CD4-positive, CD25-positive, alpha-beta regulatory T cell (primary cell): Measurements from ENCODE around the gene SFXN5. TPM values are rescaled to one million over a fixed set of nuclear protein-coding genes. Genes with fewer than 3 reads are reported as not detected.

Experiments
- ATAC-seq, 2 donors: fragments of 150-1000 bp; cut with Tn5 transposase; one replicate each; pipeline ENCODE4 v1.10.0; 2021; ENCODE audit warnings: low read depth in 2 of 2, moderate number of reproducible peaks in 2 of 2, moderate library complexity in 1 of 2
- DNase-seq, 3 donors: peaks; one replicate each; pipeline versions ENCODE4 v3.0.0 to v3.0.0-alpha.2; 2012 to 2022; ENCODE audit warnings: mixed read lengths in 1 of 3
- H3K27ac ChIP-seq: one replicate; pipeline ENCODE4 v1.7.0; 2013; ENCODE audit warnings: mild to moderate bottlenecking, low read length; ENCODE audit not compliant: insufficient read depth, poor library complexity, severe bottlenecking
- H3K27me3 ChIP-seq: one replicate; pipeline ENCODE4 v1.7.0; 2013; ENCODE audit warnings: low read length; ENCODE audit not compliant: control insufficient read depth, insufficient read depth
- H3K36me3 ChIP-seq: one replicate; pipeline ENCODE4 v1.7.0; 2013; ENCODE audit warnings: mild to moderate bottlenecking, low read length, moderate library complexity; ENCODE audit not compliant: control insufficient read depth, insufficient read depth
- H3K4me1 ChIP-seq: 2 replicates; pipeline ENCODE4 v1.7.0; 2013; ENCODE audit warnings: mild to moderate bottlenecking, low read length; ENCODE audit not compliant: insufficient read depth, control insufficient read depth, poor library complexity, severe bottlenecking
- H3K4me3 ChIP-seq: one replicate; pipeline ENCODE4 v1.7.0; 2013; ENCODE audit warnings: low read depth, mild to moderate bottlenecking, low read length, moderate library complexity
- H3K9me3 ChIP-seq, 2 experiments: 1 replicate in 1 of 2; 2 replicates in 1 of 2; pipeline ENCODE4 v1.7.0; 2013; ENCODE audit warnings: low read length in 2 of 2, mild to moderate bottlenecking in 1 of 2, moderate library complexity in 1 of 2; ENCODE audit not compliant: control insufficient read depth in 2 of 2
- H3K27ac Mint-ChIP-seq, 3 donors: one replicate each; pipeline ENCODE4 v1.8.0; 2020 to 2022; ENCODE audit warnings: mild to moderate bottlenecking in 3 of 3, mixed read lengths in 3 of 3, moderate library complexity in 2 of 3
- H3K27me3 Mint-ChIP-seq: one replicate; pipeline ENCODE4 v1.8.0; 2022; ENCODE audit warnings: mild to moderate bottlenecking, mixed read lengths
- H3K36me3 Mint-ChIP-seq: one replicate; pipeline ENCODE4 v1.8.0; 2020; ENCODE audit warnings: mixed read lengths
- H3K4me1 Mint-ChIP-seq, 4 donors: one replicate each; pipeline ENCODE4 v1.8.0; 2020 to 2022; ENCODE audit warnings: mixed read lengths in 4 of 4, mild to moderate bottlenecking in 1 of 4
- H3K4me3 Mint-ChIP-seq, 4 donors: one replicate each; pipeline ENCODE4 v1.8.0; 2020 to 2022; ENCODE audit warnings: mild to moderate bottlenecking in 4 of 4, mixed read lengths in 4 of 4, moderate library complexity in 3 of 4
- H3K9me3 Mint-ChIP-seq, 7 donors: one replicate each; pipeline ENCODE4 v1.8.0; 2020 to 2022; ENCODE audit warnings: mixed read lengths in 7 of 7, mild to moderate bottlenecking in 3 of 7, moderate library complexity in 2 of 7
- polyA plus RNA-seq, 4 donors: library from polyadenylated mRNA; unstranded; fragments of 300-500 nt; fragmentation: Illumina TruSeq; gene quantifications; one replicate each; pipeline ENCODE4 v1.2.3, GENCODE V29; 2021
- total RNA-seq: library from RNA; stranded (reverse); gene quantifications from one replicate; pipeline ENCODE4 v1.2.3, GENCODE V29; 2022

SFXN5 gene
- total and polyA plus RNA-seq, 5 donors from 2014 or later, result 1.0 to 8.0 (median 1.9) TPM

GRCh38 chr2:73112026-73112912 lies 40.8 kb upstream of the SFXN5 start:
- Mint-ChIP-seq H3K4me3 (peak overlapping the region; percentile 88 to 99 (median 94)), H3K36me3 (no peaks in the 10 kb centered on the region), H3K27me3 (peaks cover 6% of the 10 kb centered on the region), H3K27ac (peak overlapping the region in 2 of 3 donors; percentile 83 to 91), H3K4me1 (peaks cover 6 to 53% (median 28%) of the 10 kb centered on the region in 4 donors), H3K9me3 (no peaks in the 10 kb centered on the region)
- peak overlapping the region; percentile 66 for H3K27ac ChIP-seq
- H3K9me3 ChIP-seq, result no peaks in the 10 kb centered on the region
- H3K4me1 ChIP-seq, result peaks cover 46% of the 10 kb centered on the region
- H3K36me3 ChIP-seq, result no peaks in the 10 kb centered on the region
- no peaks in the 10 kb centered on the region for H3K27me3 ChIP-seq
- ATAC-seq (peak; percentile 15 to 22), DNase-seq (peak; percentile 7 to 54 (median 36))
- H3K4me3 ChIP-seq, result peak overlapping the region; percentile 66

- H3K4me1 Mint-ChIP-seq, result peaks cover 11 to 58% (median 32%) of the 10 kb centered on the region in 4 donors
Measured at GRCh38 chr2:73111073-73112025, 39.8 kb upstream of the SFXN5 start.

GRCh38 chr2:73110168-73111072 lies 38.9 kb upstream of the SFXN5 start:
- Mint-ChIP-seq H3K4me1 (peaks cover 11 to 66% (median 35%) of the 10 kb centered on the region in 4 donors), H3K4me3 (peak overlapping the region; percentile 88 to 99 (median 94)), H3K9me3 (no peaks in the 10 kb centered on the region), H3K27me3 (peaks cover 6% of the 10 kb centered on the region), H3K36me3 (no peaks in the 10 kb centered on the region), H3K27ac (peak overlapping the region; percentile 83 to 91 (median 90))
- Histone ChIP-seq H3K27ac (peak overlapping the region; percentile 23), H3K27me3 (no peaks in the 10 kb centered on the region), H3K4me1 (peaks cover 58% of the 10 kb centered on the region), H3K36me3 (no peaks in the 10 kb centered on the region), H3K9me3 (no peaks in the 10 kb centered on the region), H3K4me3 (peak overlapping the region; percentile 66)
- DNase-seq, result no peak
- ATAC-seq, result no peak

More at GRCh38 chr2:73111073-73112025, 39.8 kb upstream of the SFXN5 start:
- Histone ChIP-seq H3K27me3 (no peaks in the 10 kb centered on the region), H3K27ac (peak overlapping the region; percentile 66), H3K4me1 (peaks cover 55% of the 10 kb centered on the region), H3K4me3 (peak overlapping the region; percentile 66), H3K9me3 (no peaks in the 10 kb centered on the region), H3K36me3 (no peaks in the 10 kb centered on the region)
- H3K27ac Mint-ChIP-seq, result peak overlapping the region in 2 of 3 donors; percentile 83 to 91
- DNase-seq (peak in 2 of 3 donors; percentile 15 to 20), ATAC-seq (no peak)
- no peaks in the 10 kb centered on the region for H3K9me3 Mint-ChIP-seq
- peak overlapping the region; percentile 88 to 99 (median 94) for H3K4me3 Mint-ChIP-seq
- H3K27me3 Mint-ChIP-seq, result peaks cover 6% of the 10 kb centered on the region
- H3K36me3 Mint-ChIP-seq, result no peaks in the 10 kb centered on the region

GRCh38 chr2:73109431-73110167 lies 38.1 kb upstream of the SFXN5 start:
- ATAC-seq (no peak), DNase-seq (no peak)
- Histone ChIP-seq H3K27ac (no peak overlapping the region), H3K27me3 (no peaks in the 10 kb centered on the region), H3K4me1 (peaks cover 58% of the 10 kb centered on the region), H3K9me3 (no peaks in the 10 kb centered on the region), H3K4me3 (peak overlapping the region; percentile 10), H3K36me3 (no peaks in the 10 kb centered on the region)
- peaks cover 6% of the 10 kb centered on the region for H3K27me3 Mint-ChIP-seq
- peaks cover 11 to 69% (median 37%) of the 10 kb centered on the region in 4 donors for H3K4me1 Mint-ChIP-seq
- H3K4me3 Mint-ChIP-seq, result peak overlapping the region; percentile 35 to 99 (median 62)
- H3K9me3 Mint-ChIP-seq, result no peaks in the 10 kb centered on the region
- H3K36me3 Mint-ChIP-seq, result no peaks in the 10 kb centered on the region
- peak overlapping the region; percentile 32 to 83 (median 48) for H3K27ac Mint-ChIP-seq

- Mint-ChIP-seq H3K4me1 (peaks cover 11 to 86% (median 51%) of the 10 kb centered on the region in 4 donors), H3K9me3 (no peaks in the 10 kb centered on the region), H3K27ac (peak overlapping the region; percentile 25 to 93 (median 32)), H3K27me3 (peaks cover 6% of the 10 kb centered on the region), H3K36me3 (no peaks in the 10 kb centered on the region), H3K4me3 (peak overlapping the region in 3 of 4 donors; percentile 7 to 99 (median 33))
- Histone ChIP-seq H3K27ac (peak overlapping the region; percentile 56), H3K9me3 (no peaks in the 10 kb centered on the region), H3K36me3 (no peaks in the 10 kb centered on the region), H3K4me3 (no peak overlapping the region), H3K4me1 (peaks cover 68% of the 10 kb centered on the region), H3K27me3 (no peaks in the 10 kb centered on the region)
- DNase-seq (peak in 2 of 3 donors; percentile 29 to 55), ATAC-seq (peak; percentile 46 to 60)
Measured at GRCh38 chr2:73107211-73107926, 35.9 kb upstream of the SFXN5 start.

- Mint-ChIP-seq H3K4me3 (peak overlapping the region in 2 of 4 donors; percentile 24 to 99), H3K36me3 (no peaks in the 10 kb centered on the region), H3K9me3 (no peaks in the 10 kb centered on the region), H3K27ac (peak overlapping the region in 2 of 3 donors; percentile 25 to 32), H3K27me3 (peaks cover 6% of the 10 kb centered on the region), H3K4me1 (peaks cover 11 to 89% (median 52%) of the 10 kb centered on the region in 4 donors)
- no peak for ATAC-seq
- no peak for DNase-seq
- Histone ChIP-seq H3K4me1 (peaks cover 68% of the 10 kb centered on the region), H3K36me3 (no peaks in the 10 kb centered on the region), H3K27me3 (no peaks in the 10 kb centered on the region), H3K27ac (peak overlapping the region; percentile 56), H3K4me3 (no peak overlapping the region), H3K9me3 (no peaks in the 10 kb centered on the region)
Measured at GRCh38 chr2:73106791-73107190, 35.3 kb upstream of the SFXN5 start.
